HepG2 (cell line): ENCODE data around the gene HOXA7. TPM values are rescaled to one million over a fixed set of nuclear protein-coding genes. Genes with fewer than 3 reads are reported as not detected.

Experiments used
- CHD2 ChIP-seq: IDR thresholded peaks from 2 replicates; pipeline ENCODE4 v1.6.1; 2011; ENCODE audit warnings: low read depth, low read length, improper control_type of control experiment
- CHD4 ChIP-seq: fragments of 200-600 bp; sonication (generic); IDR thresholded peaks from 2 replicates; pipeline ENCODE4 v1.7.0; 2017; ENCODE audit warnings: mild to moderate bottlenecking, low read length, borderline replicate concordance
- ERF ChIP-seq: IDR thresholded peaks from 2 replicates; pipeline ENCODE4 v1.6.1; 2018; ENCODE audit warnings: missing biosample characterization, missing genetic modification reagents
- JUND ChIP-seq: sonication (generic); formaldehyde crosslinking; IDR thresholded peaks from 2 replicates; pipeline ENCODE4 v1.8.0; 2022; ENCODE audit warnings: mild to moderate bottlenecking, missing genetic modification reagents
- MAF1 ChIP-seq: sonication (generic); formaldehyde crosslinking; IDR thresholded peaks from 2 replicates; pipeline ENCODE4 v1.5.0; 2020; ENCODE audit warnings: missing genetic modification reagents, borderline replicate concordance
- MTA1 ChIP-seq: sonication (generic); formaldehyde crosslinking; IDR thresholded peaks from 2 replicates; pipeline ENCODE4 v1.4.0; 2020; ENCODE audit warnings: missing genetic modification reagents, mild to moderate bottlenecking, borderline replicate concordance
- MYNN ChIP-seq: sonication (generic); formaldehyde crosslinking; IDR thresholded peaks from 2 replicates; pipeline ENCODE4 v1.4.0; 2020; ENCODE audit warnings: mild to moderate bottlenecking, low read depth, missing genetic modification reagents
- NAIF1 ChIP-seq: sonication (generic); formaldehyde crosslinking; IDR thresholded peaks from 2 replicates; pipeline ENCODE4 v1.5.0; 2020; ENCODE audit warnings: mild to moderate bottlenecking, missing genetic modification reagents, borderline replicate concordance
- NFKBIZ ChIP-seq: IDR thresholded peaks from 2 replicates; pipeline ENCODE4 v1.6.1; 2018; ENCODE audit warnings: missing genetic modification reagents, missing compliant biosample characterization
- PAXIP1 ChIP-seq: sonication (generic); formaldehyde crosslinking; conservative IDR thresholded peaks from 2 replicates; pipeline ENCODE4 v1.4.0; 2020; ENCODE audit warnings: mild to moderate bottlenecking, missing genetic modification reagents, moderate library complexity
- PRMT3 ChIP-seq: sonication (generic); formaldehyde crosslinking; IDR thresholded peaks from 2 replicates; pipeline ENCODE4 v1.8.1; 2022; ENCODE audit warnings: low read depth, mild to moderate bottlenecking, moderate library complexity, missing genetic modification reagents, borderline replicate concordance
- RARA ChIP-seq: IDR thresholded peaks from 2 replicates; pipeline ENCODE4 v1.6.1; 2016; ENCODE audit warnings: missing genetic modification reagents, missing compliant biosample characterization
- SMARCE1 ChIP-seq: fragments of 450-650 bp; IDR thresholded peaks from 2 replicates; pipeline ENCODE4 v1.6.1; 2017; ENCODE audit warnings: borderline replicate concordance
- SP2 ChIP-seq: sonication (generic); formaldehyde crosslinking; IDR thresholded peaks from 2 replicates; pipeline ENCODE4 v1.5.1; 2020; ENCODE audit warnings: mild to moderate bottlenecking, missing genetic modification reagents
- ZNF12 ChIP-seq: sonication (generic); formaldehyde crosslinking; IDR thresholded peaks from 2 replicates; pipeline ENCODE4 v1.5.0; 2020; ENCODE audit warnings: missing genetic modification reagents
- ZNF276 ChIP-seq: sonication (generic); formaldehyde crosslinking; IDR thresholded peaks from 2 replicates; pipeline ENCODE4 v1.4.0; 2020; ENCODE audit warnings: mild to moderate bottlenecking, low read depth, missing genetic modification reagents
- ZNF564 ChIP-seq: sonication (generic); formaldehyde crosslinking; IDR thresholded peaks from 2 replicates; pipeline ENCODE4 v1.8.1; 2023; ENCODE audit warnings: mild to moderate bottlenecking, missing genetic modification reagents
- ZNF687 ChIP-seq: sonication (generic); formaldehyde crosslinking; IDR thresholded peaks from 2 replicates; pipeline ENCODE4 v1.5.1; 2020; ENCODE audit warnings: mild to moderate bottlenecking, missing genetic modification reagents, moderate library complexity
- ZNF768 ChIP-seq: sonication (generic); formaldehyde crosslinking; IDR thresholded peaks from 2 replicates; pipeline ENCODE4 v1.4.0; 2020; ENCODE audit warnings: missing genetic modification reagents
- ZNF839 ChIP-seq: sonication (generic); formaldehyde crosslinking; IDR thresholded peaks from 2 replicates; pipeline ENCODE4 v1.4.0; 2020; ENCODE audit warnings: missing genetic modification reagents, mild to moderate bottlenecking, borderline replicate concordance
- polyA plus RNA-seq, 8 experiments: library from polyadenylated mRNA; depleted of rRNA in 3 of 8; stranded (reverse) in 7 of 8; unstranded in 1 of 8; fragments of >200 nt; fragmentation: Illumina TruSeq in 4 of 8; extraction: Trizol in 4 of 8; gene quantifications; 2 replicates each; pipeline versions ENCODE4 v1.2.1 to v1.2.3, GENCODE V29; 2011 to 2016; ENCODE audit warnings: low read depth in 4 of 8, missing spikeins in 1 of 8, mixed read lengths in 1 of 8; ENCODE audit not compliant: insufficient read depth in 1 of 8
- total RNA-seq, 5 experiments: library from RNA; depleted of rRNA; stranded (reverse); fragments of >200 nt; fragmentation: Illumina TruSeq; extraction: Trizol; gene quantifications; 2 replicates each; pipeline ENCODE4 v1.2.3, GENCODE V29; 2016; ENCODE audit warnings: low read depth in 1 of 5

HOXA7 gene
- total and polyA plus RNA-seq, 2 of the 13 experiments (the other 11 are each of a cell fraction or from before 2014, with no cell fraction given): 0.05 TPM; not detected in 1

GRCh38 chr7:27160546-27161213, 4.2 kb upstream of the HOXA7 start (continued):
- TF ChIP-seq JUND: no peak
- TF ChIP-seq ZNF564 (CRISPR knock-in tag): no peak; the same call in 1 of the 2 replicates
- no peak for TF ChIP-seq ERF (CRISPR knock-in tag)
- TF ChIP-seq PRMT3 (CRISPR knock-in tag): no peak
- TF ChIP-seq NFKBIZ (CRISPR knock-in tag): no peak
- no peak for TF ChIP-seq MYNN (CRISPR knock-in tag)
- no peak for TF ChIP-seq MTA1 (CRISPR knock-in tag)
- peak; percentile 79 for TF ChIP-seq ZNF687
- no peak for TF ChIP-seq ZNF12
- TF ChIP-seq NAIF1: no peak
- TF ChIP-seq SP2 (CRISPR knock-in tag): no peak
- no peak for TF ChIP-seq SMARCE1
- TF ChIP-seq CHD2: no peak
- TF ChIP-seq CHD4: no peak
- TF ChIP-seq ZNF768: 0 out of 2 replicates have a peak, but pooled peaks have one; percentile 27
- no peak for TF ChIP-seq MAF1 (CRISPR knock-in tag)
- TF ChIP-seq ZNF276: peak; percentile 74; the same call in 1 of the 2 replicates
- TF ChIP-seq PAXIP1: no peak
- no peak for TF ChIP-seq ZNF839 (CRISPR knock-in tag)
- 0 out of 2 replicates have a peak, but pooled peaks have one; percentile 17 for TF ChIP-seq RARA (CRISPR knock-in tag)
